K562 (cell line): Measurements from ENCODE around the gene SPHK2. TPM values are rescaled to one million over a fixed set of nuclear protein-coding genes. Genes with fewer than 3 reads are reported as not detected.

Source experiments
- CCNT2 ChIP-seq: IDR thresholded peaks from 2 replicates; pipeline ENCODE4 v1.6.1; 2011; ENCODE audit warnings: borderline replicate concordance, low read depth, mild to moderate bottlenecking, moderate library complexity, mixed read lengths, low read length; ENCODE audit not compliant: insufficient read length; ENCODE audit errors: extremely low read depth
- FOXA1 ChIP-seq: fragments of 450-650 bp; IDR thresholded peaks from 2 replicates; pipeline ENCODE4 v1.6.1; 2016; ENCODE audit warnings: mild to moderate bottlenecking, borderline replicate concordance
- GABPB2 ChIP-seq: fragments of 250-450 bp; sonication (Bioruptor Pico); conservative IDR thresholded peaks from 2 replicates; pipeline ENCODE4 v1.5.1; 2021; ENCODE audit warnings: mild to moderate bottlenecking
- HMG20A ChIP-seq: fragments of 450-650 bp; formaldehyde crosslinking; conservative IDR thresholded peaks from 2 replicates; pipeline ENCODE4 v1.4.0; 2020; ENCODE audit warnings: mild to moderate bottlenecking, mixed read lengths
- HOXB6 ChIP-seq: fragments of 250-450 bp; sonication (Bioruptor Pico); IDR thresholded peaks from 2 replicates; pipeline ENCODE4 v1.5.1; 2022; ENCODE audit warnings: mild to moderate bottlenecking, borderline replicate concordance
- JUNB ChIP-seq: fragments of 450-650 bp; formaldehyde crosslinking; conservative IDR thresholded peaks from 2 replicates; pipeline ENCODE4 v1.4.0; 2020; ENCODE audit warnings: mild to moderate bottlenecking
- LEF1 ChIP-seq: fragments of 450-650 bp; IDR thresholded peaks from 2 replicates; pipeline ENCODE4 v1.6.1; 2016; ENCODE audit warnings: mild to moderate bottlenecking
- MEF2A ChIP-seq: IDR thresholded peaks from 2 replicates; pipeline ENCODE4 v1.6.1; 2011; ENCODE audit warnings: low read depth, mild to moderate bottlenecking, low read length, moderate library complexity; ENCODE audit not compliant: control insufficient read depth
- NR3C1 ChIP-seq: sonication (generic); formaldehyde crosslinking; IDR thresholded peaks from 2 replicates; pipeline ENCODE4 v1.8.1; 2022; ENCODE audit warnings: missing genetic modification reagents
- POLR2A ChIP-seq: fragments of 450-650 bp; conservative IDR thresholded peaks from 2 replicates; pipeline ENCODE4 v1.6.1; 2016
- RBM22 ChIP-seq: fragments of 200-400 bp; formaldehyde crosslinking; IDR thresholded peaks from 2 replicates; pipeline ENCODE4 v1.6.1; 2018; ENCODE audit warnings: low read length, low read depth; ENCODE audit not compliant: poor library complexity, severe bottlenecking
- SETDB1 ChIP-seq: IDR thresholded peaks from one replicate; pipeline ENCODE4 v1.6.1; 2012; ENCODE audit warnings: low read length, control low read depth, inconsistent platforms
- SMARCC2 ChIP-seq: fragments of 450-650 bp; IDR thresholded peaks from 2 replicates; pipeline ENCODE4 v1.6.1; 2017; ENCODE audit warnings: antibody characterized with exemption, moderate library complexity, mild to moderate bottlenecking, low read depth
- STAT5A ChIP-seq: IDR thresholded peaks from 2 replicates; pipeline ENCODE4 v1.6.1; 2012; ENCODE audit warnings: low read length, inconsistent platforms, borderline replicate concordance
- STAT5B ChIP-seq: fragments of 250-450 bp; sonication (Bioruptor Pico); IDR thresholded peaks from 2 replicates; pipeline ENCODE4 v1.8.0; 2021; ENCODE audit warnings: mild to moderate bottlenecking, inconsistent platforms
- TAF7 ChIP-seq: fragments of 450-650 bp; IDR thresholded peaks from 2 replicates; pipeline ENCODE4 v1.6.1; 2016; ENCODE audit warnings: missing genetic modification characterization, missing compliant biosample characterization
- THRAP3 ChIP-seq: fragments of 450-650 bp; IDR thresholded peaks from 2 replicates; pipeline ENCODE4 v1.6.1; 2016; ENCODE audit warnings: mild to moderate bottlenecking, inconsistent platforms, borderline replicate concordance
- USF1 ChIP-seq: sonication (generic); formaldehyde crosslinking; IDR thresholded peaks from 2 replicates; pipeline ENCODE4 v1.9.0; 2022; ENCODE audit warnings: mild to moderate bottlenecking, missing genetic modification reagents
- VEZF1 ChIP-seq: fragments of 200-800 bp; sonication (Bioruptor generic); IDR thresholded peaks from 2 replicates; pipeline ENCODE4 v1.6.1; 2017; ENCODE audit warnings: missing genetic modification characterization, missing compliant biosample characterization
- ZNF12 ChIP-seq: sonication (generic); formaldehyde crosslinking; IDR thresholded peaks from 2 replicates; pipeline ENCODE4 v1.4.0; 2020; ENCODE audit warnings: mild to moderate bottlenecking, missing genetic modification reagents
- ZNF561 ChIP-seq: fragments of 450-650 bp; formaldehyde crosslinking; conservative IDR thresholded peaks from 2 replicates; pipeline ENCODE4 v1.4.0; 2020; ENCODE audit warnings: mild to moderate bottlenecking, moderate library complexity
- ZNF668 ChIP-seq: fragments of 250-450 bp; sonication (Bioruptor Pico); IDR thresholded peaks from 2 replicates; pipeline ENCODE4 v1.8.0; 2022; ENCODE audit warnings: mild to moderate bottlenecking, inconsistent platforms
- ZNF699 ChIP-seq: fragments of 250-450 bp; sonication (Bioruptor Pico); IDR thresholded peaks from 2 replicates; pipeline ENCODE4 v1.8.0; 2021; ENCODE audit warnings: mild to moderate bottlenecking, moderate library complexity; ENCODE audit not compliant: insufficient replicate concordance
- ZNF778 ChIP-seq: fragments of 450-650 bp; formaldehyde crosslinking; IDR thresholded peaks from 2 replicates; pipeline ENCODE4 v1.4.0; 2020; ENCODE audit warnings: mild to moderate bottlenecking, moderate library complexity
- polyA plus RNA-seq, 8 experiments: library from polyadenylated mRNA; depleted of rRNA in 4 of 8; stranded (reverse) in 5 of 8; unstranded in 3 of 8; fragments of >200 nt; fragmentation: Nextera tagmentation in 2 of 8; fragmentation: Illumina TruSeq in 1 of 8; extraction: Ambion mirVana in 2 of 8; extraction: Trizol in 1 of 8; gene quantifications; 2 replicates each; pipeline versions ENCODE4 v1.2.1 to v1.2.3, GENCODE V29; 2011 to 2014; ENCODE audit warnings: inconsistent platforms in 1 of 8, missing spikeins in 1 of 8
- total RNA-seq, 7 experiments: library from RNA; depleted of rRNA in 6 of 7; stranded (reverse); fragments of >200 nt in 6 of 7; fragmentation: Illumina TruSeq in 2 of 7; extraction: Trizol in 2 of 7; gene quantifications; 2 replicates each; pipeline versions ENCODE4 v1.2.1 to v1.2.3, GENCODE V29; 2011 to 2021; ENCODE audit warnings: low replicate concordance in 1 of 7
- TF ChIP-seq, protein P1 (sequence below), 2 experiments: IDR thresholded peaks; 2 replicates each; pipeline ENCODE4 v1.6.1; 2011; ENCODE audit warnings: borderline replicate concordance in 1 of 2, control low read depth in 1 of 2, low read depth in 1 of 2, low read length in 1 of 2, mild to moderate bottlenecking in 1 of 2, mixed read lengths in 1 of 2, moderate library complexity in 1 of 2; ENCODE audit not compliant: insufficient read depth in 1 of 2, insufficient read length in 1 of 2, poor library complexity in 1 of 2, severe bottlenecking in 1 of 2; ENCODE audit errors: extremely low read depth in 1 of 2

The SPHK2 gene
- total and polyA plus RNA-seq, 9 of the 15 experiments (the other 6 are each of a cell fraction or from before 2014, with no cell fraction given), result 0.10 to 15.2 (median 2.9) TPM

GRCh38 chr19:48619692-48620585 lies 633 bp downstream of the SPHK2 start (continued):
- TF ChIP-seq HOXB6 (no peak), FOXA1 (no peak), TAF7 (tag) (no peak), JUNB (CRISPR knock-in tag) (no peak), SMARCC2 (no peak), ZNF699 (CRISPR knock-in tag) (no peak), ZNF561 (CRISPR knock-in tag) (no peak), NR3C1 (CRISPR knock-in tag) (no peak), RBM22 (no peak), CCNT2 (no peak), THRAP3 (peak; percentile 85; the same call in 1 of the 2 replicates), ZNF12 (CRISPR knock-in tag) (no peak), ZNF778 (CRISPR knock-in tag) (no peak), MEF2A (no peak), STAT5A (no peak), SETDB1 (no peak), LEF1 (no peak), ZNF668 (no peak), VEZF1 (CRISPR knock-in tag) (no peak), POLR2A (no peak), HMG20A (CRISPR knock-in tag) (no peak), GABPB2 (CRISPR knock-in tag) (no peak), STAT5B (CRISPR knock-in tag) (no peak), USF1 (CRISPR knock-in tag) (no peak)
- TF ChIP-seq, protein P1, sequence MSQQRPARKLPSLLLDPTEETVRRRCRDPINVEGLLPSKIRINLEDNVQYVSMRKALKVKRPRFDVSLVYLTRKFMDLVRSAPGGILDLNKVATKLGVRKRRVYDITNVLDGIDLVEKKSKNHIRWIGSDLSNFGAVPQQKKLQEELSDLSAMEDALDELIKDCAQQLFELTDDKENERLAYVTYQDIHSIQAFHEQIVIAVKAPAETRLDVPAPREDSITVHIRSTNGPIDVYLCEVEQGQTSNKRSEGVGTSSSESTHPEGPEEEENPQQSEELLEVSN (IDR thresholded peaks at IDR 0.05; ENCODE audit: borderline replicate concordance in 1 of 2, extremely low read depth in 1 of 2, insufficient read depth in 1 of 2, insufficient read length in 1 of 2, low read depth in 1 of 2, low read length in 1 of 2, poor library complexity in 1 of 2, severe bottlenecking in 1 of 2), result no peak
